HFF-Myc (cell line): ENCODE data around the gene PLXNA4.

ENCODE experiments used
- DNase-seq: peaks from one replicate; pipeline ENCODE4 v3.0.0-alpha.2; 2011; ENCODE audit warnings: low read depth; ENCODE audit errors: extremely low read depth
- H3K4me3 ChIP-seq: replicated peaks from 2 replicates; pipeline ENCODE4 v1.5.1; 2011; ENCODE audit warnings: low read depth, mild to moderate bottlenecking, control low read depth, low read length
- TF ChIP-seq, protein P1 (sequence below): IDR thresholded peaks from 2 replicates; pipeline ENCODE4 v1.5.1; 2012; ENCODE audit warnings: mild to moderate bottlenecking, low read depth, low read length, control low read depth; ENCODE audit errors: missing control alignments

The PLXNA4 gene

GRCh38 chr7:132161533-132161915, 414.7 kb downstream of the PLXNA4 start:
- TF ChIP-seq, protein P1, sequence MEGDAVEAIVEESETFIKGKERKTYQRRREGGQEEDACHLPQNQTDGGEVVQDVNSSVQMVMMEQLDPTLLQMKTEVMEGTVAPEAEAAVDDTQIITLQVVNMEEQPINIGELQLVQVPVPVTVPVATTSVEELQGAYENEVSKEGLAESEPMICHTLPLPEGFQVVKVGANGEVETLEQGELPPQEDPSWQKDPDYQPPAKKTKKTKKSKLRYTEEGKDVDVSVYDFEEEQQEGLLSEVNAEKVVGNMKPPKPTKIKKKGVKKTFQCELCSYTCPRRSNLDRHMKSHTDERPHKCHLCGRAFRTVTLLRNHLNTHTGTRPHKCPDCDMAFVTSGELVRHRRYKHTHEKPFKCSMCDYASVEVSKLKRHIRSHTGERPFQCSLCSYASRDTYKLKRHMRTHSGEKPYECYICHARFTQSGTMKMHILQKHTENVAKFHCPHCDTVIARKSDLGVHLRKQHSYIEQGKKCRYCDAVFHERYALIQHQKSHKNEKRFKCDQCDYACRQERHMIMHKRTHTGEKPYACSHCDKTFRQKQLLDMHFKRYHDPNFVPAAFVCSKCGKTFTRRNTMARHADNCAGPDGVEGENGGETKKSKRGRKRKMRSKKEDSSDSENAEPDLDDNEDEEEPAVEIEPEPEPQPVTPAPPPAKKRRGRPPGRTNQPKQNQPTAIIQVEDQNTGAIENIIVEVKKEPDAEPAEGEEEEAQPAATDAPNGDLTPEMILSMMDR = no peak
- no peak for DNase-seq

GRCh38 chr7:132160611-132161532, 415.4 kb downstream of the PLXNA4 start:
- peak; percentile 48 for DNase-seq
- H3K4me3 ChIP-seq = no peak overlapping the region
- TF ChIP-seq, protein P1 = no peak

More at GRCh38 chr7:132161533-132161915, 414.7 kb downstream of the PLXNA4 start:
- H3K4me3 ChIP-seq = no peak overlapping the region

DNA sequence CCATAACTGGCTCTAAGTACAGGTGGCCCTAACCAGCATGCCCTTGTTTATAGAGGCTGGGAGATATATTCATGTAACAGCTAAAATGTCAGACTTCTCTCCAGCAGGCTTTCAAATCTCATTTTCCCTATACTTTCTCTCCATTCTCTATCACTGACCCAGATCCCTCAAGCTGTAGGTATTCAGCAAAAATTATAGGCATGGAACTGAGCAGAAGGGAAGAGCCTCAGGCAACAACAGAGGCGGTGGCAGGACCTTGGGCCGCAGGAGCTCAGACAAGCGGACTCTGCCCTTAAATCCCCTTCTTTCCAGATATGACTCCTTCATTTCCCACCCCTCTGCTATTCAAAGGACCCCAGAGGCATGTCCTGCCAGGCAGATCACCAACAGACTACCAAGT, 417.4 kb downstream of the PLXNA4 start:
- no peak for DNase-seq
- TF ChIP-seq, protein P1 = no peak
- no peak overlapping the region for H3K4me3 ChIP-seq

DNA sequence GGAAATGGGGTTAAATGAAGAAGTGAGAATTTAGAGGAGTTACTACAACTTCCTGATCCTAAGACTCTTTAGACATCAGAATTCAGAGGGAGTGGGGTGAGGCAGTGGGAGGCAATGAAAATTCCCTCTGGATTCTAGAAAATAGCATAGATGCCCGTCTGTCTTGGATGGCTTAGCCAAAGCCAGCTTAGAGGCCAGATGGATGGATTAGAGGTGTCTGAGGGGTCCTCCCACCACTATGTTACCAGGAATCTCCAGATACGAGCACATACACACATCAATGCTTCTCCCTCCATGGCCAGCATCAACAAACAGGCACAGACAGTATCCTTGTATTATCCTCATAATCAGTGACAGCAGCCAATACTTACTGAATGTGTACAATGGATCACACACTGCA, 418.1 kb downstream of the PLXNA4 start:
- no peak for DNase-seq
- no peak overlapping the region for H3K4me3 ChIP-seq
- TF ChIP-seq, protein P1 = no peak

DNA sequence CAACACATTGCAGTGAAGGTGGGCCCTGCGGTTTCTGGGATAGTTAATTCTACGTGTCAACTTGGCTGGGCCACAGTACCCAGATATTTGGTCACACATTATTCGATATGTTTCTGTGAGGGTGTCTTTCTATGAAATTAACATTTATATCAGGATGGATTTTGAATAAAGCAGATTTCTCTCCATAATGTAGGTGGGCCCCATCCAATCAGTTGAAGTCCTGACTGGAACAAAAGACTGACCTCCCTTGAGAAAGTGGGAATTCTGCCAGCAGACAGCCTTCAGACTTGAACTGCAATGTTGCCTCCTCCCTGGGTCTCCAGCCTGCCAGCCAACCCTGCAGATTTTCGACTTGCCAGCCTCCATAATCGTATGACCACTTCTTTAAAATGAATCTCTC, 420.6 kb downstream of the PLXNA4 start:
- no peak overlapping the region for H3K4me3 ChIP-seq
- TF ChIP-seq, protein P1 = no peak
- DNase-seq = no peak

GRCh38 chr7:132154695-132155471, 421.4 kb downstream of the PLXNA4 start:
- TF ChIP-seq, protein P1 = no peak
- H3K4me3 ChIP-seq = no peak overlapping the region
- DNase-seq = no peak
